ENCODE results near the gene CYLC1.

The CYLC1 gene

GRCh38 chrX:83860846-83861245 is at the start of gene CYLC1:
TSS of gene CYLC1 (plus strand) at chrX:83861146. CDS start at chrX:83861183, 37 bp downstream.
- no peak for DNase-seq (ENCODE audit: low spot score)

GRCh38 chrX:83819304-83819703 is 41.6 kb upstream of the CYLC1 start:
- DNase-seq (ENCODE audit: low spot score) = no peak

GRCh38 chrX:83829874-83830273 is 31.1 kb upstream of the CYLC1 start:
- DNase-seq (ENCODE audit: low spot score) = no peak

GRCh38 chrX:83845397-83845796 is 15.5 kb upstream of the CYLC1 start:
- DNase-seq (ENCODE audit: low spot score) = peak; percentile 1

GRCh38 chrX:83847339-83847738 is 13.6 kb upstream of the CYLC1 start:
- no peak for DNase-seq (ENCODE audit: low spot score)

- no peak for DNase-seq (ENCODE audit: low spot score)
These were observed 27.6 kb downstream of the CYLC1 start for GRCh38 chrX:83888585-83888984.

- DNase-seq (ENCODE audit: low spot score) = no peak
These were observed 31.5 kb downstream of the CYLC1 start for GRCh38 chrX:83892433-83892832.

GRCh38 chrX:83906921-83907320 is 46.0 kb downstream of the CYLC1 start:
- DNase-seq (ENCODE audit: low spot score) = no peak

GRCh38 chrX:83916525-83916924 is 55.6 kb downstream of the CYLC1 start:
- no peak for DNase-seq (ENCODE audit: low spot score)

GRCh38 chrX:83934220-83934619 is 73.3 kb downstream of the CYLC1 start:
- peak; percentile 0 for DNase-seq (ENCODE audit: low spot score)

All from cerebellar cortex (tissue), 1 donor.